ENCODE results near the gene P2RY8. TPM values are rescaled to one million over a fixed set of nuclear protein-coding genes. Genes with fewer than 3 reads are reported as not detected.

The P2RY8 gene
- total RNA-seq, 4 donors from 2014 or later = 0.81 to 2.7 (median 1.8) TPM

DNA sequence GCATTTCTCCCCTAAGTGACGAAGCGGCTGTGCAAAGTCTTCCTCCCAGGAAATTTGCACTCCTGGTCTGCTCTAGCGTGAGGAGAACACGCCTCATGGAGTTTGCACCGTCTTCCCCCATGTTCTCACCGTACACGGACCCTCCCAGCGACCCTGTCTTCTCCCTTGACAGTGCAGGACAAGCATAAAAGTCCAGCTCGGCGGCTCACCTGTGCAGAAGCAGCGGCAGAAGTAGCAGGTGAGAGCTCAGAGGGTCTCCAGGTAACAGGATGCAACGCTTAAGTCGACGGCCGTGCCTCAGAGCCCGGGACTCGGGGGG is 314 bp downstream of the P2RY8 start:
- Histone ChIP-seq H3K27ac (peak overlapping the region in 3 of 4 donors; percentile 11 to 52 (median 48)), H3K36me3 (no peaks in the 10 kb centered on the region), H3K4me3 (peak overlapping the region; percentile 13 to 40), H3K27me3 (peaks cover 16% of the 10 kb centered on the region), H3K9me3 (no peaks in the 10 kb centered on the region), H3K4me1 (no peaks in the 10 kb centered on the region)
- 48 to 83% methylated on average over 1 to 3 of the region's 17 CpGs for WGBS, 2 donors (ENCODE audit: low coverage in 1 of 2)
- TF ChIP-seq POLR2AphosphoS5 (IDR thresholded peaks at IDR 0.05) (no peak), EP300 (IDR thresholded peaks at IDR 0.05) (no peak), POLR2A (IDR thresholded peaks at IDR 0.05) (no peak)
- TF ChIP-seq, protein P1, sequence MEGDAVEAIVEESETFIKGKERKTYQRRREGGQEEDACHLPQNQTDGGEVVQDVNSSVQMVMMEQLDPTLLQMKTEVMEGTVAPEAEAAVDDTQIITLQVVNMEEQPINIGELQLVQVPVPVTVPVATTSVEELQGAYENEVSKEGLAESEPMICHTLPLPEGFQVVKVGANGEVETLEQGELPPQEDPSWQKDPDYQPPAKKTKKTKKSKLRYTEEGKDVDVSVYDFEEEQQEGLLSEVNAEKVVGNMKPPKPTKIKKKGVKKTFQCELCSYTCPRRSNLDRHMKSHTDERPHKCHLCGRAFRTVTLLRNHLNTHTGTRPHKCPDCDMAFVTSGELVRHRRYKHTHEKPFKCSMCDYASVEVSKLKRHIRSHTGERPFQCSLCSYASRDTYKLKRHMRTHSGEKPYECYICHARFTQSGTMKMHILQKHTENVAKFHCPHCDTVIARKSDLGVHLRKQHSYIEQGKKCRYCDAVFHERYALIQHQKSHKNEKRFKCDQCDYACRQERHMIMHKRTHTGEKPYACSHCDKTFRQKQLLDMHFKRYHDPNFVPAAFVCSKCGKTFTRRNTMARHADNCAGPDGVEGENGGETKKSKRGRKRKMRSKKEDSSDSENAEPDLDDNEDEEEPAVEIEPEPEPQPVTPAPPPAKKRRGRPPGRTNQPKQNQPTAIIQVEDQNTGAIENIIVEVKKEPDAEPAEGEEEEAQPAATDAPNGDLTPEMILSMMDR (IDR thresholded peaks at IDR 0.05) = no peak
- ATAC-seq = no peak

DNA sequence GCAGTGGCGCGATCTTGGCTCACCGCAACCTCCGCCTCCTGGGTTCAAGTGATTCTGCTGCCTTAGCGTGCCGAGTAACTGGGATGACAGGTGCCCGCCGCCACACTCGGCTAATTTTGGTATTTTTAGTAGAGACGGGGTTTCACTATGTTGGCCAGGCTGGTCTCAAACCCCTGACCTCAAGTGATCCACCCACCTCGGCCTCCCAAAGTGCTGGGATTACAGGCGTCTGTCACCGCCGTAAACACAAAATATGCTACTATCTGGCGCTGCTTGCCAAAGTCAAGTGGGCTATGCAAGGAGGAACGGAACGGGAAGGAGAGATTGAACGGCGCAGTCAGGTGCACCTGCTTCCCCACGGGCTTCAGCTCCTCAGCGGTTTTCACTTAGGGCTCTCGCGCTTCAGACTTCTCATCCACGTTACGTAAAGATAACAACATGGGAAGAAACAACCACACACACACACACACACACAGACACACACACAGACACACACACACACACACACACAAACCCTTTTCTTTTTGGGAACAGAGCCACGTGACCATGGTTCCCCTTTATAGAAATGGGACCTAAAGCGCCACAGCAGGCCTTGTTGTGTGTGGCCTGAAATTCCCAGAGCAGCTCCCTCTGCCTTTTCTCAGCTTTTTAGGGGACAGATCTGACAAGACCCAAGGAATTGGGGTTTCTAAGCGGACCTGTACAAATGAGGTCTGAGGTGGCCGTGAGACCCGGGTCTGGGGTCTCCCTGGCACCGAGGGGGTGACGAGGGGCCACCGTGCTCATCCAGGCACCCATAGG is 1.5 kb downstream of the P2RY8 start:
- Histone ChIP-seq H3K4me3 (peak overlapping the region in 1 of 2 donors; percentile 40), H3K36me3 (no peaks in the 10 kb centered on the region), H3K27ac (peak overlapping the region in 1 of 4 donors; percentile 51), H3K4me1 (no peaks in the 10 kb centered on the region), H3K27me3 (peaks cover 23% of the 10 kb centered on the region), H3K9me3 (no peaks in the 10 kb centered on the region)
- TF ChIP-seq EP300 (IDR thresholded peaks at IDR 0.05) = no peak
- TF ChIP-seq, protein P1 (IDR thresholded peaks at IDR 0.05) = no peak
- TF ChIP-seq POLR2A (IDR thresholded peaks at IDR 0.05) = no peak
- no peak for TF ChIP-seq POLR2AphosphoS5 (IDR thresholded peaks at IDR 0.05)
- no peak for ATAC-seq
- WGBS, 2 donors (ENCODE audit: low coverage in 1 of 2) = 73 to 80% methylated on average over 2 to 22 of the region's 33 CpGs

DNA sequence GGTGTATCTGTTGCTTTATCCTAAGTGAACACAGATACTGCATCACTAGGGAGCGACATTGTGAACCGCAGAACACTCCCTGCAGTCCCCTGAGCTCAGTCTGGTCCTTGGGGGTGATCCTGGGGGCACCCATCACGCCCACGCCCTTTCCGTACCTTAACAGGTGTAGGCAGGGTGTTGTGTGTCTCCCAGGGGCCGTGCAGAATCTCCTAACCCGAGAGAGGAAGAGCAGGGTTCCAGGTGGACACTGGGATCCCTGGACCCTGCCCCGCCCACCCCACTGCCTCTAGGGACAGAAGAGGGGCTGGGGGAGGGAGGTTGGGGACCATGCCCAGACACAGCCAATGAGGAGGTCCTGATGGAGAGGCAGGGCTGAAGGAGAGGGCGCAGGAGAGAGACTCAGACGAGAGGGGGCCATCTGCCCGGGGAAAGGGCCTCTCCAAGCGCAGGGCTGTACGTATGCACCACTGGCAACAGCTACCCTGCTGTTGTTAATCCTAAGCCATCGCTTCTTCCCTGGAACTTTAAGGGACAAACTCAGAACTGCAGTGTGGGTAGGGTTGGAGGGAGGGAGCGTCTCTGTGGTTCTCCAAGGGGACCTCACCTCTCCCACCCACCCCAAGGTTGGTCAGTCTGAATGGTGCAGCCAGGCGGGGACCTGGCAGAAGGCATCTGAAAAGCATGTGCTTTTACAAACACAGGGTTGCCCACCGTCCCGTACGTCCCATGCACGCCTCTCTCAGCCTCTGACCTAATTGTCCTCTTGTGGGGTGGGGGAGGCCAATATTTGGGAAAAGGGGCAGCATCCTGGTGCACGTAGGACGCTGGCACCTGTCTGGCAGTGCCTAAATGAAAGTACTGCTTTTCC is 2.5 kb downstream of the P2RY8 start:
- ATAC-seq = no peak
- Histone ChIP-seq H3K4me1 (no peaks in the 10 kb centered on the region), H3K36me3 (no peaks in the 10 kb centered on the region), H3K9me3 (no peaks in the 10 kb centered on the region), H3K27ac (no peak overlapping the region), H3K27me3 (peaks cover 23% of the 10 kb centered on the region), H3K4me3 (peak overlapping the region in 1 of 2 donors; percentile 40)
- 52 to 64% methylated on average over 6 to 17 of the region's 22 CpGs for whole genome bisulfite sequencing, 2 donors (ENCODE audit: low coverage in 1 of 2)
- TF ChIP-seq, protein P1 (IDR thresholded peaks at IDR 0.05) = no peak
- no peak for TF ChIP-seq EP300 (IDR thresholded peaks at IDR 0.05)
- TF ChIP-seq POLR2AphosphoS5 (IDR thresholded peaks at IDR 0.05) = no peak
- no peak for TF ChIP-seq POLR2A (IDR thresholded peaks at IDR 0.05)

- Histone ChIP-seq H3K27me3 (peaks cover 23% of the 10 kb centered on the region), H3K9me3 (no peaks in the 10 kb centered on the region), H3K4me1 (no peaks in the 10 kb centered on the region), H3K4me3 (no peak overlapping the region), H3K36me3 (no peaks in the 10 kb centered on the region), H3K27ac (no peak overlapping the region)
- TF ChIP-seq EP300 (IDR thresholded peaks at IDR 0.05) = no peak
- TF ChIP-seq, protein P1 (IDR thresholded peaks at IDR 0.05) = no peak
- TF ChIP-seq POLR2A (IDR thresholded peaks at IDR 0.05) = no peak
- no peak for TF ChIP-seq POLR2AphosphoS5 (IDR thresholded peaks at IDR 0.05)
- no peak for ATAC-seq
- 39 to 66% methylated on average over 3 to 4 of the region's 4 CpGs for WGBS, 2 donors (ENCODE audit: low coverage in 1 of 2)
Observed at GRCh38 chrX:1533058-1533457, 3.9 kb downstream of the P2RY8 start.

All from gastroesophageal sphincter (tissue), 4 donors.